Measurements from ENCODE around the gene VCAM1.
"Not testable (repeated sequence)": the region's sequence is repeated elsewhere in the genome, so short reads cannot be mapped to it uniquely, and the experiment has no call there.

VCAM1 gene

DNA sequence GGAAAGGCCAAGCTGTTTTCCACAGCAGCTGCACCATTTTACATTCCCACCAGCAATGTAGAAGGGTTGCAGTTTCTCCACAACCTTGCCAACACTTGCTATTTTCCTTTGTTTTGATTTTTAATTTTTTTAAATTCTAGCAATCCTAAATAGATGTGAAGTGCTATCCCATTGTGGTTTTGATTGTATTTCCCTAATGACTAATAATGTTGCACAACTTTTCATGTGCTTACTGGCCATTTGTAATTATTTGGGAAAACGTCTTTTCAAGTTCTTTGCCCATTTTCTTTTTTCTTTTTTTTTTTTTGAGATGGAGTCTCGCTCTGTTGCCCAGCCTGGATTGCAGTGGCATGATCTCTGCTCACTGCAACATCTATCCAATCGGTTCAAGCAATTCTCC lies 53.9 kb downstream of the VCAM1 start:
- no peak for DNase-seq (ENCODE audit: low read depth in 1 of 2, low spot score in 1 of 2)

GRCh38 chr1:100774370-100774769 lies 54.8 kb downstream of the VCAM1 start:
- no peak for DNase-seq (ENCODE audit: low read depth in 1 of 2, low spot score in 1 of 2)

GRCh38 chr1:100775483-100775882 lies 55.9 kb downstream of the VCAM1 start:
- DNase-seq (ENCODE audit: low read depth in 1 of 2, low spot score in 1 of 2), result no peak

GRCh38 chr1:100778748-100779147 lies 59.2 kb downstream of the VCAM1 start:
- no peak for DNase-seq (ENCODE audit: low read depth in 1 of 2, low spot score in 1 of 2)

DNA sequence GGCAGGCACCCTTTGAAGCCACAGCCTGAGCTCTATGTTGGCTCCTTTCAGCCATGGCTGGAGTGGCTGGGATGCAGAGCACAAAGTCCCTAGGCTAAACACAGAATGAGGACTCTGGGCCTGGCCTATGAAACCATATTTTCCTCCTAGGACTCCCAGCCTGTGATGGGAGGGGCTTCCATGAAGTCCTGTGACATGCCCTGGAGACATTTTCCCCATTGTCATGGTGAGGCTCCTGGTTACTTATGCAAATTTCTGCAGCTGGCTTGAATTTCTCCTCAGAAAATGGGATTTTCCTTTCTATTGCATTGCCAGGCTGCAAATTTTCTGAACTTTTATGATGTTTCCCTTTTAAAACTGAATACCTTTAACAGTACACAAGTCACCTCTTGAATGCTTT lies 61.3 kb downstream of the VCAM1 start:
- no peak for DNase-seq (ENCODE audit: low read depth in 1 of 2, low spot score in 1 of 2)

- not testable (repeated sequence) for DNase-seq (ENCODE audit: low read depth in 1 of 2, low spot score in 1 of 2)
These were observed 62.2 kb downstream of the VCAM1 start for GRCh38 chr1:100781728-100782127.

GRCh38 chr1:100782473-100783039 lies 63.0 kb downstream of the VCAM1 start:
- no peak for DNase-seq (ENCODE audit: low read depth in 1 of 2, low spot score in 1 of 2)

- DNase-seq (ENCODE audit: low read depth in 1 of 2, low spot score in 1 of 2), result no peak
These were observed 66.0 kb downstream of the VCAM1 start for GRCh38 chr1:100785470-100786052.

- no peak for DNase-seq (ENCODE audit: low read depth in 1 of 2, low spot score in 1 of 2)
These were observed 67.3 kb downstream of the VCAM1 start for GRCh38 chr1:100786870-100787269.
